ENCODE measurements around the gene GAD1. TPM values are rescaled to one million over a fixed set of nuclear protein-coding genes. Genes with fewer than 3 reads are reported as not detected.

Gene GAD1
- total RNA-seq, 4 donors from 2014 or later, result 1.2 TPM; not detected in 3

DNA sequence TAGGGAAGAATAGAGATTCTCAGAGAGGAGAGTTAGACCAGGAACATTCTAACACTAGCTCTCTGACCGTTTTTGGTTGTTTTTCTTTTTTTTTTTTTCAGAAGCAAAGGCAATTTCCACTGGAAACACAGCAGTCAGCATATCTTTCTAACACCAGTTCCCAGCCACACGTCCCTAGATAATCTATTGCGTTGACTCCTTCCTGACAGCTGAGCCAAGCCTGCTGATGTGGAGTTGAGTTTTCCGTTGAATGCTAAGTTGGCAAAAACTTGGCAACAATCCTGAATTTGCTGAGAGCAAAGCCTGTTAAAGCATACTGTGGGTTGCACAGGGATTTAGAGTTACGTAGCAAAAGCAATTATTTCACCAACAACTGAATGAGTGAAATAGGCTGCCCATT lies 19.3 kb downstream of the GAD1 start:
- Histone ChIP-seq H3K4me3 (no peak overlapping the region), H3K27ac (no peak overlapping the region), H3K27me3 (peaks cover 0 to 8% of the 10 kb centered on the region in 2 donors), H3K4me1 (no peaks in the 10 kb centered on the region), H3K9me3 (no peaks in the 10 kb centered on the region), H3K36me3 (no peaks in the 10 kb centered on the region)
- 28 to 31% methylated on average over 5 of the region's 5 CpGs for WGBS, 2 donors
- DNase-seq (ENCODE audit: low spot score in 2 of 2), result no peak
- TF ChIP-seq POLR2A (IDR thresholded peaks at IDR 0.05) (no peak), EP300 (IDR thresholded peaks at IDR 0.05) (no peak)
- TF ChIP-seq, protein P1, sequence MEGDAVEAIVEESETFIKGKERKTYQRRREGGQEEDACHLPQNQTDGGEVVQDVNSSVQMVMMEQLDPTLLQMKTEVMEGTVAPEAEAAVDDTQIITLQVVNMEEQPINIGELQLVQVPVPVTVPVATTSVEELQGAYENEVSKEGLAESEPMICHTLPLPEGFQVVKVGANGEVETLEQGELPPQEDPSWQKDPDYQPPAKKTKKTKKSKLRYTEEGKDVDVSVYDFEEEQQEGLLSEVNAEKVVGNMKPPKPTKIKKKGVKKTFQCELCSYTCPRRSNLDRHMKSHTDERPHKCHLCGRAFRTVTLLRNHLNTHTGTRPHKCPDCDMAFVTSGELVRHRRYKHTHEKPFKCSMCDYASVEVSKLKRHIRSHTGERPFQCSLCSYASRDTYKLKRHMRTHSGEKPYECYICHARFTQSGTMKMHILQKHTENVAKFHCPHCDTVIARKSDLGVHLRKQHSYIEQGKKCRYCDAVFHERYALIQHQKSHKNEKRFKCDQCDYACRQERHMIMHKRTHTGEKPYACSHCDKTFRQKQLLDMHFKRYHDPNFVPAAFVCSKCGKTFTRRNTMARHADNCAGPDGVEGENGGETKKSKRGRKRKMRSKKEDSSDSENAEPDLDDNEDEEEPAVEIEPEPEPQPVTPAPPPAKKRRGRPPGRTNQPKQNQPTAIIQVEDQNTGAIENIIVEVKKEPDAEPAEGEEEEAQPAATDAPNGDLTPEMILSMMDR (IDR thresholded peaks at IDR 0.05), result no peak

DNA sequence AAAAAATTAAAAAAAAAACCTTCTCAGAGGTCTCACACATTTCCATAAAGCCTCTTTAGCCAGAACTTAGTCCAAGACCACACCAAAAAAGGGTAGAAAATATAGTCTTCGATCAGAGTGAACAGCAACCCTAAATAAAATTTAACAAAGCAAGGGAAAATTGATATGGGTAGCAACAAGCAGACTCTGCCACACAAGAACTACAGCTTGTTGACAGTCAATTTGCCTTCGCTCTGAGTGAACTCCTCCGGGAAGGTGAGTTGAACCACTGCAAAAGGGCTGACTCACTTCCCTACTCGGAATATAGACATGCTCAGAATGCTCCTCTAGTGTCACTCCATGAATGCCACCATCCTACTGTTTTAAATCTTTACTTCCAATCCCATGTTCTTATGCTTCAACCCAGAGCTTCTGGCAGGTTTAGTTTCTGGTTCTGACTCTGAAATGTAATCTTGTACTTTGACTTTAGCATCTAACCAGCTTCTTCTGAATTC lies 24.1 kb downstream of the GAD1 start:
- Histone ChIP-seq H3K9me3 (no peaks in the 10 kb centered on the region), H3K4me1 (no peaks in the 10 kb centered on the region), H3K27ac (no peak overlapping the region), H3K27me3 (peaks cover 0 to 8% of the 10 kb centered on the region in 2 donors), H3K4me3 (no peak overlapping the region), H3K36me3 (no peaks in the 10 kb centered on the region)
- no peak for DNase-seq (ENCODE audit: low spot score in 2 of 2)
- TF ChIP-seq, protein P1 (IDR thresholded peaks at IDR 0.05), result no peak
- TF ChIP-seq EP300 (IDR thresholded peaks at IDR 0.05) (no peak), POLR2A (IDR thresholded peaks at IDR 0.05) (no peak)
- WGBS, 2 donors, result 86 to 94% methylated on average over 4 of the region's 4 CpGs

DNA sequence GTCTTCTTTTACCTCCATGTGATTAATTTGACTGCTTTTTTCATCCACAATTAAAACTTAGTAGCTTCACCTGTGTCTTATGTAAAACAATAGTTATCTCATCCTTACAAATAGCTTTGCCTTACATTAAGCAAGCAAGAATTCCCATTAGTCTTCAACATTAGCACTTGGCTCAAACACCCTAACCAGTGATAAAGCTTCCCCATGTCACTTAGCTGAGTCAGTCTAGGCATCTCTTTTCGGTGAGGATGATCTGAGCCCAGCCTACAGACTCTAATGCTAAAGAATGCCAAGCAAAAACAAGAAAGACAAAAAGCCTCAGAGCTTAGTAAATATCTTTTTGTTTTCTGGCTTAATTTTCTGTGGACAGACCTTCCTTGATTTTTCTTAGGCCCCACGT lies 26.1 kb downstream of the GAD1 start:
- TF ChIP-seq, protein P1 (IDR thresholded peaks at IDR 0.05), result no peak
- TF ChIP-seq EP300 (IDR thresholded peaks at IDR 0.05), result no peak
- no peak for TF ChIP-seq POLR2A (IDR thresholded peaks at IDR 0.05)
- H3K4me1 ChIP-seq, result no peaks in the 10 kb centered on the region
- no peak for DNase-seq (ENCODE audit: low spot score in 2 of 2)
- no peaks in the 10 kb centered on the region for H3K9me3 ChIP-seq
- H3K4me3 ChIP-seq, result no peak overlapping the region
- no peaks in the 10 kb centered on the region for H3K36me3 ChIP-seq
- 58 to 65% methylated on average over 2 of the region's 2 CpGs for WGBS, 2 donors
- H3K27me3 ChIP-seq, result peaks cover 0 to 4% of the 10 kb centered on the region in 2 donors
- H3K27ac ChIP-seq, result no peak overlapping the region

DNA sequence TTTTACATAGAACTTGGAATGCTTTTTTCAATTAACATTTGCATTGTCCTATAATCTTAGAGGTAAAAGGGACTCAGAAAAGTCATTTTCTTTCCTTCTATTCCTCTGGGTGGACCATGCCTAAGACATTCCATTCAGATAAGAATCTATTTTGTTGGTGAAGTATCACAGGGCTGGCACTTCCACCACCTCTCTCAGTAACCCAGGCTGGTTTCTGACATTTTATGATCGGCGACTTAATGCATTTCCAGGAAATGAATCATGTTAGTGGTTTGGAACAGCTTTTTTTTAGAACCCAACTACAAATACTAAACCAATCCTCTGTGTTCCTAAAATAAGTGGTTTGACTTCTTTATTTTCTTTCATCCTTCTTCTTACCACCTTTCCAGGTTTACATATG lies 27.0 kb downstream of the GAD1 start:
- DNase-seq (ENCODE audit: low spot score in 2 of 2), result no peak
- Histone ChIP-seq H3K9me3 (no peaks in the 10 kb centered on the region), H3K4me3 (no peak overlapping the region), H3K27ac (no peak overlapping the region), H3K4me1 (no peaks in the 10 kb centered on the region), H3K36me3 (no peaks in the 10 kb centered on the region), H3K27me3 (no peaks in the 10 kb centered on the region)
- TF ChIP-seq, protein P1 (IDR thresholded peaks at IDR 0.05), result no peak
- no peak for TF ChIP-seq POLR2A (IDR thresholded peaks at IDR 0.05)
- TF ChIP-seq EP300 (IDR thresholded peaks at IDR 0.05), result no peak
- WGBS, 2 donors, result 56 to 57% methylated on average over 2 of the region's 2 CpGs

DNA sequence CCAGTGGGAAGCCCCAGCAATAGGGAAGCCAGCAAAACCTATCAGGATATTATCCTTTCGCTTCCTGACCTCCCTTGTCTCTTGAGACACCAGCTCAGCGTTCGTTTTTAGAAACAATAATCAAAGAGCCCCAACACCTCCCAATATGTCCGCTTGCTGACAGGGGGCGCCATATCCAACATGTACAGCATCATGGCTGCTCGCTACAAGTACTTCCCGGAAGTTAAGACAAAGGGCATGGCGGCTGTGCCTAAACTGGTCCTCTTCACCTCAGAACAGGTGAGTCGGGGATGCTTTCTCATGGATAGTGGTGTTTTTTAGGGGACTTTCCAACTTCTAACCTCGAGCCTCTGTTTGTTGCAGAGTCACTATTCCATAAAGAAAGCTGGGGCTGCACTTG lies 28.7 kb downstream of the GAD1 start:
- TF ChIP-seq POLR2A (IDR thresholded peaks at IDR 0.05) (no peak), EP300 (IDR thresholded peaks at IDR 0.05) (no peak)
- TF ChIP-seq, protein P1 (IDR thresholded peaks at IDR 0.05), result no peak
- Histone ChIP-seq H3K27me3 (no peaks in the 10 kb centered on the region), H3K36me3 (no peaks in the 10 kb centered on the region), H3K9me3 (no peaks in the 10 kb centered on the region), H3K4me1 (no peaks in the 10 kb centered on the region), H3K27ac (no peak overlapping the region), H3K4me3 (no peak overlapping the region)
- DNase-seq (ENCODE audit: low spot score in 2 of 2), result no peak
- WGBS, 2 donors, result 77 to 91% methylated on average over 10 of the region's 10 CpGs

All from tibial nerve (tissue), 4 donors.